Measurements from ENCODE around the gene MAPK13.

DNA sequence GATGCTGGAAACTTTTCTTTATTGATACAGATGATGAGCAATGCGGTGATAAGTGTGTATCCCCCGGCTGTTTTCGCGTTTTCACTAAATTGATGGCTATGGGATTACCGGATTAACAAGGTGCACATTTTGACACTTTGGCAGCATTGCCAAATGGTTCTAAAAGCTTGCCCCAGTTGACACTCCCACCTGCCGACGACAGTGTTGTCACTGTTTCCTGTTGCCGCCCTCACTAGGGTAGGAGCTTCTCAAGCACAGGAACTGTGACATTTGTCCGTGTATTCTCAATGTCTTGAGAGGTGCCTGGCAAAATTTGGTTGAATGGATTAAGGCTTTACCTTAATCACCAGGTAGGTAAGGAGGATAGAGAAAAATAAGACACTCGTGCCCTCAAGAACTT is 9.8 kb upstream of the MAPK13 start:
- no peak for TF ChIP-seq POLR2A (IDR thresholded peaks at IDR 0.05; ENCODE audit: low read length)
- no peak for TF ChIP-seq GATA1 (IDR thresholded peaks at IDR 0.05; ENCODE audit: low read depth, low read length)
